ENCODE measurements around the gene CHRNA1.

Gene CHRNA1

DNA sequence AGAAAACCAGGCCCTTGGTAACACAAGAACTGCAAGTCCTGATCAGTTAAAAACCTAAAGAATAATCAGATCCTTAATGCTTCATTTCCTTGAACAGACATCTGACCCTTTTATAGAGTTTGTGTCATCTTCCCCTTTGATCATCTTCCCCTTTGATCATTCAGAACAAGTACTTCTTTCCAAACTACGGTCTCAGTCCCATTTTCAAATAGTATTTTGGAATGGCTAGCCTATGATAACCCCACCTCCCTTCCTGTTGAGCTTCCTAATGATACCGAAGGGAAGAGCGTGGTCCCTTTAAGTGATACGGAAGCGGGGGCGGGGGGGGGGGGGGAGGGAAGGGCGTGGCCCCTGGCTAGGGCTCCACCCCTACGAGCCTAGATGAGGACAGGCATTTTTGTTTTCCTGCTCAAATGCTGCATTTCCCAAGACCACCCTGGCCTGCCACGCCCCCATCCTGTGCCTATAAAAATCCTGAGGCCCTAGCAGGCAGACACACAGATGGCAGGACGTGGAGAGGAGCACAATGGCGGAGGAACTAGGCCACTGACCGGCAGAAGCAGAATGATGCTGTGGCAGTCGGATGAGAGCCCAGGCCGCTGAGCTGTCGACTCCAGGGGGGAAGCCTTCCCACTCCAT lies 24.1 kb upstream of the CHRNA1 start:
- Mint-ChIP-seq H3K9me3 (no peaks in the 10 kb centered on the region), H3K27ac (peak overlapping the region; percentile 89), H3K4me1 (peaks cover 12% of the 10 kb centered on the region), H3K36me3 (no peaks in the 10 kb centered on the region), H3K4me3 (no peak overlapping the region), H3K27me3 (no peaks in the 10 kb centered on the region)

DNA sequence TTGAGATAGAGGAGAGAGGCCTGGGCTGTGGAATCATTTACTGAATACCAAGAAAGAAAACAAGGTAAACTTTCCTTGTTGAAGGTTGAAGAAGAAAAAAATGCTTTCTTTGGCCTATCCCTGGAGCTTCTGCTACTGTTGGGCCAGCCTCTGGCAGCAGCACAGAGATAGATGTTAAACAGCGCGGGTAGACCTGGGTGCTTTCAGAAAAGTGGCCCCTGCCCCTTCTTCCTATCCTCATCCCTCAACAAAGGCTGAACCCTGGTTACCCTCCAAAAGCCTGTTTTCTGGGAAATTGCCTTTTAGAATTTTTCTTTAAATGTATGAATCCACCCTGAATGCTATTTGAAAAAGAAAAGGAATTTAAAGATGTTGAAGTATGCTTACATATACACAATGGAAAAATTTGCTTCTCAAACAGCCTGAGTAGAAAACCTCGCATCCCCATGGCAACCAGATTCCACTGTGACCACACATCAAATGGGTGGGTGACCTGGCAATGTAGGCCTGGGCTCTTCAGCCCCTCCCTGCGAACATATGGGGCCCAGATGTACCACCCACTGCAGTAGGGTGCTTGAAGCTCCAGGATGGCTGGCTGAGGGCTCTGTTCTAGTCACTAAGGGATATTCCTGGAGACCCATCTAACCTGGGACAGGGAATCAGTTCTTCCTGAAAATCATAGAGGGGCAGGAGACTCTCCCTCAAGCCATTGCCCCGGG lies 23.4 kb upstream of the CHRNA1 start:
- no peak overlapping the region for H3K4me3 Mint-ChIP-seq
- H3K4me1 Mint-ChIP-seq, result peaks cover 12% of the 10 kb centered on the region
- no peaks in the 10 kb centered on the region for H3K36me3 Mint-ChIP-seq
- no peak overlapping the region for H3K27ac Mint-ChIP-seq
- no peaks in the 10 kb centered on the region for H3K27me3 Mint-ChIP-seq
- H3K9me3 Mint-ChIP-seq, result no peaks in the 10 kb centered on the region

DNA sequence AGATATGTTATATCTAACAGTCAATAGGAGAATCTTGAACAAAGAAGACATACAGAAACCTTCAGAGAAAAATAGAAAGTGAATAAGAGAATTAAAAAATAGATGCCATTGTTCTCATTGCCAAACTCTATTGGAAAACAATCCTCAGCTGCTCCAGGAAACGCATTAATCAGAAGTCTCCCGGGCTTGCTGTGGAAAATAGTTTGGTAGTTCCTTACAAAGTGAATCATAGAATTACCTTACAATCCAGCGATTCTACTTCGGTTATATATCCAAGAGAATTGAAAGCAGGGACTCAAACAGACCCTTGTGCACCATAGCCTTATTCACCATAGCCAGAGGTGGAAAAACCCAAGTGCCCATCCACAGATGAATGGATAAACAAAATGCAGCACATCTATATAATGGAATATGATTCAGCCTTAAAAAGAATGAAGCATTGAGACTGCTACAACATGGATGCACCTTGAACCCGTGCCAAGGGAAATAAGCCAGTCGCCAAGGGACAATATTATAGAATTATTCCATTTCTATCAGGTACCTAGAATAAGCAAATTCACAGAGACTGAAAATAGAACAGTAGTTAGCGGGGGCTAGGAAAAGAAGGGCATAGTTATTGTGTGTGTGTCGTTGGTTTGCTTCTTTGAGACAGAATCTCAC lies 21.9 kb upstream of the CHRNA1 start:
- no peaks in the 10 kb centered on the region for H3K36me3 Mint-ChIP-seq
- no peaks in the 10 kb centered on the region for H3K9me3 Mint-ChIP-seq
- H3K27ac Mint-ChIP-seq, result no peak overlapping the region
- H3K4me1 Mint-ChIP-seq, result peaks cover 12% of the 10 kb centered on the region
- no peak overlapping the region for H3K4me3 Mint-ChIP-seq
- H3K27me3 Mint-ChIP-seq, result no peaks in the 10 kb centered on the region

DNA sequence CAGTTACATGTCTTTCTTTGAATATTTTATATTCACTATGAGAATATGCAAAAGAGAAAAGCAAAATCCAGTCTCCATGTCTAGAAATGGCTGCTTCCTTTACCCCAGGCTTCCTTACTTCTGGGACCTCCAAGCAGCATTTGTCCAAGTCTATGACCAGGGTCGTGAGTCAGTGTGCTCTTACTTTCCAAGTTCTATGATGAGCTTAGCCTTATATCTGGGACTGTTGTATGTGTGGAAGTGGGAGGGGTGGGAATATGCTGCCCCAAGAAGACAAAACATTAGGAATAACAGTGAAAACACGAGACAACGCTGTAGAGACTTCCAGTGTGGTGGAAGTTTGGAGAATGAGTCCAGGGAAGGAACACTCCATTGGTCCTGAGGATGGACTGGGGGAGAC lies 21.2 kb upstream of the CHRNA1 start:
- H3K27ac Mint-ChIP-seq, result no peak overlapping the region
- H3K4me1 Mint-ChIP-seq, result peaks cover 15% of the 10 kb centered on the region
- H3K4me3 Mint-ChIP-seq, result no peak overlapping the region
- no peaks in the 10 kb centered on the region for H3K36me3 Mint-ChIP-seq
- H3K27me3 Mint-ChIP-seq, result no peaks in the 10 kb centered on the region
- H3K9me3 Mint-ChIP-seq, result no peaks in the 10 kb centered on the region

DNA sequence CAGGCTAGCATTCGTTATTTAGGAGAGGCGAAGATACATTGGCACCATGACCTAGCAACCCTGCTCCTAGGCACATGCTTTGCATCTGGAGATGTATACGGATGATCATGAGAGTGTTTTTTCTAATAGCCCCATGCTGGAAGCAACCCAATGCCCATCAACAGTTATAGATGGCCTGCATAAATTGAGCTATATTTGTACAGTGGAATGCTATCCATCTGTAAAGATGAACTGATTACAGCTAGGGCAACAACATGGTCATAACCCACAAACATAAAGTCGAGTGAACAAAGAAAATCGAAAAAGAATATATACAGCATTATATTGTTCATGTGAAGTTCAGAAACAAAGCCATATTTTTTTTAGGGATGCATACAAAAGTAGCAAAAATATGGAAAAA lies 20.6 kb upstream of the CHRNA1 start:
- H3K9me3 Mint-ChIP-seq, result no peaks in the 10 kb centered on the region
- no peak overlapping the region for H3K27ac Mint-ChIP-seq
- H3K4me3 Mint-ChIP-seq, result no peak overlapping the region
- no peaks in the 10 kb centered on the region for H3K36me3 Mint-ChIP-seq
- H3K4me1 Mint-ChIP-seq, result peaks cover 21% of the 10 kb centered on the region
- H3K27me3 Mint-ChIP-seq, result no peaks in the 10 kb centered on the region

DNA sequence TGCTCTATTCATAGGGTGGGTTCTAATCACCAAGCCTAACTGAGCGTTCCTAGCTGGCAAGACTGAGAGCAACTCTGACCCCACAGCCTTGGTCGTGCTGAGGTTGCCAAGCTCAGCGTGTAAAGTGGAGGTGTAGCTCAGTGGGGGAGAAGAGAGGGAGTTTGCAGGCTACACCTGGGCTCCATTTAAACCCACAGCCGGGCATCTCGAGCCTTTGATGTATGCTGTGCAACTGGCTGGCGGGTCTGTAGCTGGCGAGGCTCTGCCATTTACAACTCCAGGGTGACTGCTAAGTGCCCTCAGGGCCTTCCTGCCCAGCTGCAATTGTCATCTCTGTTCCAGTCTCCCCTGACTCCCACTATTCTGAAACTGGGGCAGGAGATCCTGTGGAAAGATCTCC lies 20.0 kb upstream of the CHRNA1 start:
- Mint-ChIP-seq H3K36me3 (no peaks in the 10 kb centered on the region), H3K27me3 (no peaks in the 10 kb centered on the region), H3K4me1 (peaks cover 24% of the 10 kb centered on the region), H3K4me3 (no peak overlapping the region), H3K9me3 (no peaks in the 10 kb centered on the region), H3K27ac (no peak overlapping the region)

DNA sequence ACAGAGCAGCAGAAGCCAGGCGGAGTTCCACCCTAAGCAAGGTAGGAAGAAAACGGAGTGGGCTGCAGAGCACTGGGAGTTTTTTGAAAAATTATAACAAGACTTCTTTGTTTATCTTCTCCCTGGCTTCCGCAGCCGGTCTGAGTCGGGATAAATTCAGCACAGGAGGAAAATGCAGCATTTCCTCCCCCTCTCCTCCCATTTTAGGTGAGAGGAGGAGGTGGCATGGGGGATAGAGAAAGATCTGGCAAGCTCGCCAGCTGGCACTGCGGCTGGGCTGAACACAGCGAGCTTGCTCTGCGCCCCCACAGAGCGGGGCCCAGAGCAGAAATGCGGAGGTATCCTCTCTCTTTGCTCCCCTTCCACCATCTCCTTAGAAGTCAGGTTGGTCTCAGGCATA lies 17.7 kb upstream of the CHRNA1 start:
- Mint-ChIP-seq H3K27ac (no peak overlapping the region), H3K27me3 (no peaks in the 10 kb centered on the region), H3K4me1 (peaks cover 35% of the 10 kb centered on the region), H3K4me3 (no peak overlapping the region), H3K36me3 (no peaks in the 10 kb centered on the region), H3K9me3 (no peaks in the 10 kb centered on the region)

DNA sequence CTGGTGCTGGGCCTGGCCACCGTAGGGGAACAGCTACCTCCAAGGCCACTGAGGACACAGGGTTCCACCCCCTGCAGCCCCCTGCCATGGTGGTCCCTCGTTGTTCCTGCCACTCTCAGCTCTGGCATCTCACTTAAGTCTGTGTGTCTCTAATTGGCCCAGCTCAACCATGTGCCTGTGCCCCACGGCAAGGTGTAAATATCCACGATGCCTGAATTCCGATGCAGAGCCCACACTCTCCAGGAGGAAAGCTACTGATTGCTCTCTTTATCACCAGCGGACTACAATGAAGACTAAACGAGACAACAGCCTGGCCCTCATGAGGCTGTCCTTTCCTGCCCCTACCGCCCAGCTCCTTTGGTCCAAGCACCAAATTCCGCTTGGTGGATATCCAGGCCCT lies 17.0 kb upstream of the CHRNA1 start:
- Mint-ChIP-seq H3K4me3 (no peak overlapping the region), H3K9me3 (no peaks in the 10 kb centered on the region), H3K4me1 (peaks cover 39% of the 10 kb centered on the region), H3K27ac (no peak overlapping the region), H3K27me3 (no peaks in the 10 kb centered on the region), H3K36me3 (no peaks in the 10 kb centered on the region)

DNA sequence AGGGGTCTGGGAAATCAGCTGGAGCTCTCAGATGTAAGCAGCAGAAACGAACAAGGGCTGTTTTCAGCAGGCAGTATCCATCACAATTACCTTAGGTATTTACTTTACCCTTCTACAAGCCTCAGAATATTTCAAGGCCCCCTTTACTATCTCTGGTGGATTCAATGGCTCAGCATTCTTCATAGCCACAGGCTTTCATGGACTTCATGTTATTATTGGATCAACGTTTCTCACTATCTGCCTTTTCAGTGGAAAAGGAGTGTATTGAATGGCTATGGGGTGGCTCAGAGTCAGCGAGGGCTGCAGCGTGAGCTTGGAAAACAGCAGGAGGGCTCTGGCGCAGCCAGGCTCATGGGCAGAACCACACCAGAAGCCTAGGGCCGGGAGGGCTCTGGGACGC lies 16.6 kb upstream of the CHRNA1 start:
- Mint-ChIP-seq H3K27ac (no peak overlapping the region), H3K27me3 (no peaks in the 10 kb centered on the region), H3K36me3 (no peaks in the 10 kb centered on the region), H3K4me1 (peaks cover 43% of the 10 kb centered on the region), H3K4me3 (no peak overlapping the region), H3K9me3 (no peaks in the 10 kb centered on the region)

DNA sequence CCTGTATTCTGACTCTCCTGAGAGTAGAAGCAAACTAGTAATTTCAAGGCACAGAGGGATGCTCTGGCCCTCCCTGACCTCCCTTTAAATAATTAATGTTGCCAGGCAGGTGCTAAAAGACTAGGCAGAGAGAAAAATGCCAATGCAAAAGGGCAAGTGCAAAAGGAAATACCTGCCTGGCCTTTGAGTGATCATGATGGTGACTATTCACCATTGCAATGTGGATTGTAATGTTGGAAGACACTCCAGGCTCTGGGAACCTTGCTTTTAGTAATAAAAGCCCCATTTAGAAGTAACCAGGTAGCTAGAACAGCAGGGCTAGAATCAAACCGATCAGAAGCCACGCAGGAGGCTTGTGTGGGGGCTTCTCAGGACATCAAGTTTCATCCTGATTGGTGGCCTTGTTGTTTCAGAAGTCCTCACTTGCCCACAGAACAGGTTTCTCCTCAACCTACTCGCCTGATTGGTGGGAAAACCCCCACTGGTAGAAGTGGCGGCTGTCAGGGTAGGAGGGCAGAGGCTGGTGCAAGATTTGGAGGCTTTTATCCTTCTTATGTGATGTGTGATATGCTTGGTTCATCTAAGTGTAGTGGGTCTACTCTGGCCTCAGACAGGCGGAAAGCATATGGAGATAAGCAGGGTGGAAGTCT lies 16.0 kb upstream of the CHRNA1 start:
- no peaks in the 10 kb centered on the region for H3K36me3 Mint-ChIP-seq
- no peaks in the 10 kb centered on the region for H3K27me3 Mint-ChIP-seq
- no peaks in the 10 kb centered on the region for H3K9me3 Mint-ChIP-seq
- no peak overlapping the region for H3K27ac Mint-ChIP-seq
- H3K4me1 Mint-ChIP-seq, result peaks cover 44% of the 10 kb centered on the region
- H3K4me3 Mint-ChIP-seq, result no peak overlapping the region

DNA sequence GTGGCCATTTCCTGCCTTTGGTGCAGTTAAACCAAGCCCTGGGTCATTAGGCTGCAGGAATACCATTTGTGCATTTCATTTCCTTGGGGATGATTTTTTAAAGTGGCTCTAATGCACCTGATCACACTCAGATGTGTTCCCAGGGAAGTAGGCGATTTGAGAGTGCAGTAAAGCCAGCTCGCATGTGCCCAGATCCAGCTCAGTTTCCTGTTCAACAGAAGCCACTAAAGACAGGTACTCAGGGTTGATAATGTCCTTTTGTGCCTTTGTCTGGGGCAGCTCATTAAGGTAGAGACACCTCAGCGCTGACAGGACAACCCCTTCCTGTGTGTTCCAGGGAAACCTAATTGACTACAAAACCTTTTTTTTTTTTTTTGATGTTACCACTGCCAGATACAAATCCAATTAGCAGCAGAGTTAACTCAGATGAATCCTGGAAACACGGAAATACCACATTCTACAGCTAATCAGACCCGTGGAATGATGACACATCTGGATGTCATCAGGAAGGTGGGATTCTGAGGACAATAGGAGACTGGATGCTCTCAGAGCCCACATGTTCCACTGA lies 15.2 kb upstream of the CHRNA1 start:
- H3K9me3 Mint-ChIP-seq, result no peaks in the 10 kb centered on the region
- H3K4me1 Mint-ChIP-seq, result peaks cover 44% of the 10 kb centered on the region
- H3K4me3 Mint-ChIP-seq, result peak overlapping the region; percentile 20
- H3K36me3 Mint-ChIP-seq, result no peaks in the 10 kb centered on the region
- H3K27me3 Mint-ChIP-seq, result no peaks in the 10 kb centered on the region
- peak overlapping the region; percentile 80 for H3K27ac Mint-ChIP-seq

DNA sequence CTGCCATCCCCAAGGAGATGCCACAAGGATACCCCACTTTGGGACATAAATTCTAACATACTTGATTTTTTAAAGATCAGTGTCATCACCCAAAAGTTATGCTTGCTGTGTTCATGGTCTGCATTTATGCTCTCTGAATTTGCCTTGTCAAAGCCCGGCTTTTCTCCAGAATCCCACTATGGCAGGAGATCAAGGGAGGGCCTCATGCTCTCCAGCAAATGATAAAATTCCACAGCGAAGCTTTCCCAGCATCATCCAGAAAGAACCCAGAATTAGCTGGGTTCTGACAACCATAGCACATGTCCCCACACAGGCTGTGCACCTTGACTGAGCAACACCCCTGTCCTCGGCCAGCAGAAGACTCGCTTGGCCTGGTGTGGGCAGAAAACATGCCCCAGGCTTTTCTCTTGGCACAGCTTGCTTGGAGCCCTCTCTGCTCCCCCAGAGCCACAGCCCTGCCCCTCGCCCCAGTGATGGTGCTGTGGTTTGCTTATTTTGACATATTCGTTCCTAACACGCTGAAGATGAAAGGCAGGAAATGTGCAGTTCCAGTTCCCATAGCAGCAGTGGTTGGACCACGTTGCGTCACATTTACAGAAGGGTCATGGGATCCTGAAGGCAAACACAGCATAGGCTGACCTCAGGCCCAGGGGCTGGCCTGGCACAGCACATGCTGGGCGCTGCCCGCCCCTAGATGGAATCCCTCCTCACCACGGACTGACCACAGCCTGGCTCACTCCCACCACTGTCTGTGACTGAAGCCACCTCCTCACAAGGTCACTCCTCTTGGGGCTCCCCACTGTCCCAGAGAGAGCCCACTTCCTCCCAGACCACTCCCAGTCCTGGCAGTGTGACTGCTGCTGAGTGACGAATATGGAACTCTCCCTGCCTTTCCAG lies 14.1 kb upstream of the CHRNA1 start:
- Mint-ChIP-seq H3K4me3 (peak overlapping the region; percentile 20), H3K4me1 (peaks cover 44% of the 10 kb centered on the region), H3K9me3 (no peaks in the 10 kb centered on the region), H3K36me3 (no peaks in the 10 kb centered on the region), H3K27me3 (no peaks in the 10 kb centered on the region), H3K27ac (peak overlapping the region; percentile 80)

DNA sequence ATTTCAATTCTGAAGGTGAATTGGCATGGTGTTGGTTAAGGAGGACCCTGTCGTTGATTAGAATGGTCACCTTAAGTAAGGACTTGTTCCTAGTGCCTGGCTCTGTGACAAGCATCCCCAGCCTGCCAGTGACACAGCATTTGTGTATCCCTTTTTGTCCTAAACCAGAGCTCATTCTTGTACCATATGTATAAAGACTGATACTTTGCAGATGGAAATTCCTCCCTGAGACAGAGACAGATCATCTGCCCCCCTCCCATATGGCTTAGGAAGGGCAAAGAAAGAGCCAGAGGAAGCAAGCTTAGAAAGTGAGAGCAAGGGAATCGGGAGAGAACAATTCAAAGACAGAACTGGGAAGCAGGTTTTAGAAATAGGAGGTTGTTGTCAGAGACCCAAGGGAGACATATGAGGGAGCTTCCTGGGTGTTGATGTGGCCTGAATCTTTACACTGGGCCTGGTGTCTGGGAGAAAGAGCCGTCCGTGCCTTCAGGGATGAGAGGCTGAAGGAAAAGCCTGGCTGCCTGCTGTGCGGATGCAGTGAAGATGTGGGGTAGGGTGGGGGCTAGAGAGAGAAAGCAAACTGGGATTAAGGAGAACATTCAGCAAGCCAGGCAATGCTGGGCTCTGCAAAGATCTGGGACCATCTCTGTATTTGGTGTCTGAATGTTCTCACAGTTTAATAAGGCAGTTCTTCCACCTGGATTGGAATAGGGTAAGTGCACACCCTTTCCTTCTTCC lies 13.2 kb upstream of the CHRNA1 start:
- Mint-ChIP-seq H3K27me3 (no peaks in the 10 kb centered on the region), H3K36me3 (no peaks in the 10 kb centered on the region), H3K27ac (peak overlapping the region; percentile 75), H3K4me3 (peak overlapping the region; percentile 13), H3K4me1 (peaks cover 44% of the 10 kb centered on the region), H3K9me3 (no peaks in the 10 kb centered on the region)

DNA sequence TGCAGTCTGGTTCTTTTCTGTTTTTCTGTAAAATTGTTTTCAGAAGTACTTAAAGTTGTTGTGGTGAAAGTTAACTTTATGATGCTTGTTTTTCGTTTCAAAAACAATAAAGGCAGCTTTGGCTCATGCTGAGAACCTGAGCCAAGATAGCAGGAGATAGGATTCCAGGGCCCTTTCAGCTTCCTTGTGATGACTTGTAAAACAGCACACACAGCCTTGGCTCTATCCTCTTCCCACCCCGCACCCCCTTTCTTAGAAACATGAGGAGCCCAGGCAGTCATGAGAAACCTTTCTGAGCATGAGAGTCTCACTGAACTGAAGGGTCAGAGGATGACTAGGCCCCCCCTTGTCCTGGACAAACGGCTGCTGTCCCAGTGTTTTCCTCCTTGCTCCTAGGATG lies 12.4 kb upstream of the CHRNA1 start:
- H3K27me3 Mint-ChIP-seq, result no peaks in the 10 kb centered on the region
- H3K4me3 Mint-ChIP-seq, result no peak overlapping the region
- H3K36me3 Mint-ChIP-seq, result no peaks in the 10 kb centered on the region
- peaks cover 44% of the 10 kb centered on the region for H3K4me1 Mint-ChIP-seq
- no peaks in the 10 kb centered on the region for H3K9me3 Mint-ChIP-seq
- no peak overlapping the region for H3K27ac Mint-ChIP-seq
